Measurements from ENCODE around the gene WDR70. TPM values are rescaled to one million over a fixed set of nuclear protein-coding genes. Genes with fewer than 3 reads are reported as not detected.
A peak's percentile ranks its signal among the peaks of the same experiment; 100 is the strongest.

Gene WDR70
- total RNA-seq, 2 donors from 2014 or later, result 34.2 to 36.1 TPM

DNA sequence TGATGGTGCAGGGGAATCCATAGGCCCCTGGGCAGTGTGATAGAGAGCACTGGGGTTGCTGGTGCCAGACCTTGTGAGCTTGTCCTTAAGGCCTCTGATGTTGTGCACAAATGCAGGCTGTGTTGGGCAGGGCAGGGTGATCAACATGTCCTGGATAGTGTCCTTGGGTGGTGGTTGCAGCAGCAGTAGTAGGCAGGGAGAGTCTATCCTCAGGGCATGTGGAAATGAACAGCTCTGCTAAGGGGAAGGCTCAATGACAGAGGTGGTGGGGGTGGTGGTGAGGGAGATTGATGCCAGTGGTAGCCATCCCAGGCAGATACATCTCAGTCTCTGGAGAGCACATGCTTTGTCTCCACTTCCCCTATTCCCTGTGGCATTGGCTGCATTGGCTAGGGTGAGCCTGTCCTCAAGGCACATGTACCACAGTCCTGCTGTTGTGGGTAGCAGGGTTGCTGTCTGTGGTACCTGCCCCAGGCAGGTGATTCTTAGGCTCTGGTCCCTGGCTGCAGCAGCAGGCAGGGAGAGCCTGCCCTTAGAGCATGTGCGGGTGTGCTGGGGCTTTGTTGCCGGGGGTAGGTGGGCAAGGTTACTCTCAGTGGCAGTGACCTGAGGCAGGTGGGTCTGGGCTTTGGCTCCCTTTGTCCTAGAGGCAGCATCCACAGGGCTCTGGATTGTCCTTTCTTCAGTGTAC, 111.1 kb downstream of the WDR70 start:
- Mint-ChIP-seq H3K36me3 (ENCODE audit: low read depth) (peaks cover 14% of the 10 kb centered on the region), H3K27ac (peak overlapping the region; percentile 49), H3K27me3 (ENCODE audit: insufficient read depth) (no peaks in the 10 kb centered on the region), H3K9me3 (no peaks in the 10 kb centered on the region), H3K4me1 (no peaks in the 10 kb centered on the region), H3K4me3 (no peak overlapping the region)
- WGBS, 2 experiments (ENCODE audit: insufficient coverage in 1 of 2, insufficient read length in 1 of 2), result 94% methylated on average over 2 of the region's 2 CpGs; no CpG with 5 or more reads in 1 of the 2 experiments
- Histone ChIP-seq H3K9ac (ENCODE audit: extremely low read depth, low read length, poor library complexity, severe bottlenecking) (no peak overlapping the region), H3K36me3 (ENCODE audit: control insufficient read depth, insufficient read depth, low read length) (no peaks in the 10 kb centered on the region), H3K27ac (ENCODE audit: low read depth, low read length) (no peak overlapping the region), H3K27me3 (ENCODE audit: control insufficient read depth, insufficient read depth, low read length, poor library complexity, severe bottlenecking) (no peaks in the 10 kb centered on the region), H3K4me1 (ENCODE audit: control insufficient read depth, insufficient read depth, low read length) (no peaks in the 10 kb centered on the region), H3K4me3 (ENCODE audit: low read length) (no peak overlapping the region), H3K9me3 (ENCODE audit: control insufficient read depth, low read length) (peaks cover 8% of the 10 kb centered on the region)
- TF ChIP-seq, protein P1, sequence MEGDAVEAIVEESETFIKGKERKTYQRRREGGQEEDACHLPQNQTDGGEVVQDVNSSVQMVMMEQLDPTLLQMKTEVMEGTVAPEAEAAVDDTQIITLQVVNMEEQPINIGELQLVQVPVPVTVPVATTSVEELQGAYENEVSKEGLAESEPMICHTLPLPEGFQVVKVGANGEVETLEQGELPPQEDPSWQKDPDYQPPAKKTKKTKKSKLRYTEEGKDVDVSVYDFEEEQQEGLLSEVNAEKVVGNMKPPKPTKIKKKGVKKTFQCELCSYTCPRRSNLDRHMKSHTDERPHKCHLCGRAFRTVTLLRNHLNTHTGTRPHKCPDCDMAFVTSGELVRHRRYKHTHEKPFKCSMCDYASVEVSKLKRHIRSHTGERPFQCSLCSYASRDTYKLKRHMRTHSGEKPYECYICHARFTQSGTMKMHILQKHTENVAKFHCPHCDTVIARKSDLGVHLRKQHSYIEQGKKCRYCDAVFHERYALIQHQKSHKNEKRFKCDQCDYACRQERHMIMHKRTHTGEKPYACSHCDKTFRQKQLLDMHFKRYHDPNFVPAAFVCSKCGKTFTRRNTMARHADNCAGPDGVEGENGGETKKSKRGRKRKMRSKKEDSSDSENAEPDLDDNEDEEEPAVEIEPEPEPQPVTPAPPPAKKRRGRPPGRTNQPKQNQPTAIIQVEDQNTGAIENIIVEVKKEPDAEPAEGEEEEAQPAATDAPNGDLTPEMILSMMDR (conservative IDR thresholded peaks at IDR 0.05), result no peak
- no peak for DNase-seq

DNA sequence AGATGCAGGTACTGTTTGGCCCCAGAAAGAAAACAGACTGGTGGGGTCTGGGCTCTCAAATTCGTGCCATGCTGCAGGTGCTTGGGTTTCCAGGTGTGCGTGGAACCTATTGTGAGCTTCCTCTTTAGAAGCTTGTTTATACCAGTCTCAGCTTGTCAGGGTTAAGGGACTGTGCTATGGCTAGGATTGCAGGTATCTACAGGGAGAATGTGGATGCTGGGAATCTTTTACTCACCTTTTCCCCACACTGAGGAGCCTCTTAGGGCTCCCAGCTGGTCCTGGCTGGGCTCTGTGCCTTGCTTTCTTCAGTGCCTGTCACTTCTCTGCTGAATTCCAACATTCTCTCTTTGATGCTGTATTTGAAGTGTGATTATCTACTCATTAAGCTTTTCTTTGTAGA, 111.8 kb downstream of the WDR70 start:
- H3K4me1 ChIP-seq (ENCODE audit: control insufficient read depth, insufficient read depth, low read length), result no peaks in the 10 kb centered on the region
- no peak overlapping the region for H3K4me3 Mint-ChIP-seq
- 92 to 94% methylated on average over 2 of the region's 2 CpGs for WGBS, 2 experiments (ENCODE audit: insufficient coverage in 1 of 2, insufficient read length in 1 of 2)
- no peak overlapping the region for H3K4me3 ChIP-seq (ENCODE audit: low read length)
- no peaks in the 10 kb centered on the region for H3K4me1 Mint-ChIP-seq
- H3K36me3 ChIP-seq (ENCODE audit: control insufficient read depth, insufficient read depth, low read length), result no peaks in the 10 kb centered on the region
- TF ChIP-seq, protein P1 (conservative IDR thresholded peaks at IDR 0.05), result no peak
- H3K9me3 ChIP-seq (ENCODE audit: control insufficient read depth, low read length), result peaks cover 8% of the 10 kb centered on the region
- H3K9ac ChIP-seq (ENCODE audit: extremely low read depth, low read length, poor library complexity, severe bottlenecking), result no peak overlapping the region
- no peaks in the 10 kb centered on the region for H3K27me3 ChIP-seq (ENCODE audit: control insufficient read depth, insufficient read depth, low read length, poor library complexity, severe bottlenecking)
- no peak for DNase-seq
- peaks cover 16% of the 10 kb centered on the region for H3K36me3 Mint-ChIP-seq (ENCODE audit: low read depth)
- H3K27ac ChIP-seq (ENCODE audit: low read depth, low read length), result no peak overlapping the region
- H3K9me3 Mint-ChIP-seq, result no peaks in the 10 kb centered on the region
- H3K27me3 Mint-ChIP-seq (ENCODE audit: insufficient read depth), result no peaks in the 10 kb centered on the region
- H3K27ac Mint-ChIP-seq, result no peak overlapping the region

DNA sequence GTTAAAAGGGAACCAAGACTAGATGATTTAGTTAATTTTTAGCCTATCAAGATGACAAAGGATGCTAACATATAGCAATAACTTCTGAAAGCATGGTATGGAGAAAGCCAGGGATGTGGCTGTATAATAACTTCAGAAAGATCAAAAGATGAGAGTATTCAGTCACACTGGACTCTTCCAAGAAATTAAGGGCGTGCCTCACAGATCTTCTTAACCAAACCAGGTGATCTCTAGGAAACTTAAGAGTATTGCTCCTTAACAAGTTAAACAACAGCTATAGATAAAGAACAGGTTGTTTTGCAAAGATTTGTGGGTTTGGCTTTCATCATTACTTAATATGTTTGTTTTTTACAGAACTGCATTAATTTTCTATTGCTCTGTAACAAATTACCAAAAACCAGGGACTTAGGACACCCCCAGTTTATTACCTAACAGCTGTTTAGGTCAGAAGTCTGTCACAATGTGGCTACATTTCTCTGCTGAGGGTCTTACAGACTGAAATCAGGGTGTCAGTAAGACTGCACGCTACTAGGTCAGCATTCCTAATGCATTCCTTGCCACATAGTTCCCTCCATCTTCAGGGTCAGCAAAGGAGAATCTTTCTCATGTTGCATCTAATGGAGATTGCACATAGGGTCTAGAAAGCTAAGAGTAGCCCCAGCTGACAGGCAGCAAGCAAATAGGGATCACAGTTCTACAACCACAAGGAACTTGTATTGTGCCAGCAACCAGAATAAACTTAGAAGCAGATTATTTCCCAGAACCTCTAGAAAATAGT, 113.8 kb downstream of the WDR70 start:
- no peaks in the 10 kb centered on the region for H3K4me1 ChIP-seq (ENCODE audit: control insufficient read depth, insufficient read depth, low read length)
- TF ChIP-seq, protein P1 (conservative IDR thresholded peaks at IDR 0.05), result no peak
- no peak overlapping the region for H3K4me3 ChIP-seq (ENCODE audit: low read length)
- H3K9ac ChIP-seq (ENCODE audit: extremely low read depth, low read length, poor library complexity, severe bottlenecking), result no peak overlapping the region
- Mint-ChIP-seq H3K4me1 (no peaks in the 10 kb centered on the region), H3K9me3 (no peaks in the 10 kb centered on the region), H3K4me3 (no peak overlapping the region), H3K36me3 (ENCODE audit: low read depth) (peaks cover 11% of the 10 kb centered on the region), H3K27ac (no peak overlapping the region), H3K27me3 (ENCODE audit: insufficient read depth) (no peaks in the 10 kb centered on the region)
- H3K9me3 ChIP-seq (ENCODE audit: control insufficient read depth, low read length), result peaks cover 5% of the 10 kb centered on the region
- H3K27ac ChIP-seq (ENCODE audit: low read depth, low read length), result no peak overlapping the region
- no peaks in the 10 kb centered on the region for H3K27me3 ChIP-seq (ENCODE audit: control insufficient read depth, insufficient read depth, low read length, poor library complexity, severe bottlenecking)
- no peak for DNase-seq
- H3K36me3 ChIP-seq (ENCODE audit: control insufficient read depth, insufficient read depth, low read length), result no peaks in the 10 kb centered on the region
- WGBS, 2 experiments (ENCODE audit: insufficient coverage in 1 of 2, insufficient read length in 1 of 2), result 94 to 98% methylated on average over 2 of the region's 2 CpGs
